ENCODE results near the gene ZNF544. TPM values are rescaled to one million over a fixed set of nuclear protein-coding genes. Genes with fewer than 3 reads are reported as not detected.

The ZNF544 gene
- total RNA-seq, 3 donors from 2014 or later, result 12.1 to 30.5 (median 27.6) TPM

DNA sequence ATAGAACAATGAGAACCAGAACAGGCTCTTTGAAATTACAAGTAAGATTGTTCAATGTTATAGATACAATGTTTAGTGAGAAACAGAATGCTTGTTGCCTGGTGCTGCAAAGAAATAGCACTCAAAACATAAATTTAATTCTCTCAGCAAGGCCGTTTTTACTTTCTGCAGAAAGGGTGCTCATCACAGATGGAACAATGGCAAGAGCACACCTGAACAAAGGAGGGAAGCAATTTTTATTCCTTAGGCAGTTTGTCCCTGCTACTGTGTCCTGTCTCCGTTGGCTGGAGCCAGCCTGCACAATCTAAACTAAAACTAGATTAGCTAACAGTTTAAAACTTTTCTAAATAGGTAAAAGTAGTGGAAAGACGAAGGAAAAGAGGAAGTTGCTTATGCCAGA lies 39.6 kb downstream of the ZNF544 start:
- H3K4me1 ChIP-seq (ENCODE audit: low read depth), result no peaks in the 10 kb centered on the region
- no peak for ATAC-seq
- TF ChIP-seq, protein P1, sequence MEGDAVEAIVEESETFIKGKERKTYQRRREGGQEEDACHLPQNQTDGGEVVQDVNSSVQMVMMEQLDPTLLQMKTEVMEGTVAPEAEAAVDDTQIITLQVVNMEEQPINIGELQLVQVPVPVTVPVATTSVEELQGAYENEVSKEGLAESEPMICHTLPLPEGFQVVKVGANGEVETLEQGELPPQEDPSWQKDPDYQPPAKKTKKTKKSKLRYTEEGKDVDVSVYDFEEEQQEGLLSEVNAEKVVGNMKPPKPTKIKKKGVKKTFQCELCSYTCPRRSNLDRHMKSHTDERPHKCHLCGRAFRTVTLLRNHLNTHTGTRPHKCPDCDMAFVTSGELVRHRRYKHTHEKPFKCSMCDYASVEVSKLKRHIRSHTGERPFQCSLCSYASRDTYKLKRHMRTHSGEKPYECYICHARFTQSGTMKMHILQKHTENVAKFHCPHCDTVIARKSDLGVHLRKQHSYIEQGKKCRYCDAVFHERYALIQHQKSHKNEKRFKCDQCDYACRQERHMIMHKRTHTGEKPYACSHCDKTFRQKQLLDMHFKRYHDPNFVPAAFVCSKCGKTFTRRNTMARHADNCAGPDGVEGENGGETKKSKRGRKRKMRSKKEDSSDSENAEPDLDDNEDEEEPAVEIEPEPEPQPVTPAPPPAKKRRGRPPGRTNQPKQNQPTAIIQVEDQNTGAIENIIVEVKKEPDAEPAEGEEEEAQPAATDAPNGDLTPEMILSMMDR (IDR thresholded peaks at IDR 0.05), result no peak
- H3K4me3 ChIP-seq, result no peak overlapping the region
- H3K9me3 ChIP-seq, result peaks cover 100% of the 10 kb centered on the region
- intact Hi-C loops (cut with DNase I, micrococcal nuclease), result no loop called here
- no peak for DNase-seq
- no peaks in the 10 kb centered on the region for H3K36me3 ChIP-seq (ENCODE audit: low read depth)

DNA sequence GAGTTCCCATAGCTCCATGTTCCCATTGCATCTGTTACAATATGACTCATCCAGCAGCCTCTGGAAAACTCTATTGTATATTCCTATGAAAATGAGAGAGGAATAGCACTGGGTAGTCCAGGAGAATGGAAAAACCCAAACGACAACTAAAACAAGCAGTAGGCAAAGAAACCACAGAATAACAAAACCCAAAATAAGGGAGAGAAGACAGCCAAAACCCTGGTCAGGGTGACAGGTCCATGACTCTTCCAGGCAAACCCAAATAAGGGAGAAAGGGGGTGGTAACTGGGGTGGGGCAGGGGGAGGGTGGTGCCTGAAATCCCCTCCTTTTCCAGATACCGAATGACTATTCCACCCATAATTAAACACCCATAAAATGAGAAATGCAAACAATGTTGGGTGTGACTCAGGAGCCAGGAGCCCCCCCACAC lies 46.1 kb downstream of the ZNF544 start:
- Histone ChIP-seq H3K9me3 (peaks cover 74% of the 10 kb centered on the region), H3K36me3 (ENCODE audit: low read depth) (no peaks in the 10 kb centered on the region), H3K4me3 (no peak overlapping the region), H3K4me1 (ENCODE audit: low read depth) (no peaks in the 10 kb centered on the region)
- intact Hi-C loops (cut with DNase I, micrococcal nuclease), result no loop called here
- TF ChIP-seq, protein P1 (IDR thresholded peaks at IDR 0.05), result no peak
- ATAC-seq (no peak), DNase-seq (peak in 1 of 3 donors; percentile 24)

GRCh38 chr19:58275564-58275963 lies 46.9 kb downstream of the ZNF544 start:
- DNase-seq (no peak), ATAC-seq (no peak)
- intact Hi-C loops (cut with DNase I, micrococcal nuclease), result no loop called here
- H3K9me3 ChIP-seq, result peaks cover 66% of the 10 kb centered on the region
- TF ChIP-seq, protein P1 (IDR thresholded peaks at IDR 0.05), result no peak
- no peak overlapping the region for H3K4me3 ChIP-seq
- H3K36me3 ChIP-seq (ENCODE audit: low read depth), result no peaks in the 10 kb centered on the region
- H3K4me1 ChIP-seq (ENCODE audit: low read depth), result no peaks in the 10 kb centered on the region

DNA sequence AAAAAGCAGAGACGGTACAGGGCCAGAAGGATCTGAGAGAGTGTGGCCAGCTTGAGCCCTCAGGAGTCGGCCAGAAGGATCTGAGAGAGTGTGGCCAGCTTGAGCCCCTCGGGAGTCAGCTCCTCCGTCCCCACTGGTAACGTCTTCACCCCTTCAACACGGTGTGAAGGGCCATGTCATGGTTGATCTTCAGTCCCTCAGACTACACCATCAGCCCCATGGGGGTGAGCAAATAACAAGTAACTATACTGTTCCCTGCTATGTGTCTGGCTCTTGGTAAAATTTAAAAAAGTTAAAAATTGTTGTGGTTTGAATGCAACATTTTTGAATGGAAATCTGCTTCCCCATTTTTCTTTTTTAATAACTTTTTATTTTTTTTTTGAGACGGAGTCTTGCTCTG lies 48.5 kb downstream of the ZNF544 start:
- Histone ChIP-seq H3K4me1 (ENCODE audit: low read depth) (no peaks in the 10 kb centered on the region), H3K4me3 (no peak overlapping the region), H3K36me3 (ENCODE audit: low read depth) (no peaks in the 10 kb centered on the region), H3K9me3 (peaks cover 50% of the 10 kb centered on the region)
- TF ChIP-seq, protein P1 (IDR thresholded peaks at IDR 0.05), result no peak
- intact Hi-C loops (cut with DNase I, micrococcal nuclease), result no loop called here
- ATAC-seq (no peak), DNase-seq (no peak)

- H3K36me3 ChIP-seq (ENCODE audit: low read depth), result no peaks in the 10 kb centered on the region
- peak overlapping the region; percentile 80 for H3K4me3 ChIP-seq
- H3K9me3 ChIP-seq, result peaks cover 42% of the 10 kb centered on the region
- intact Hi-C loops (cut with DNase I, micrococcal nuclease), result no loop called here
- DNase-seq (peak in 1 of 3 donors; percentile 9), ATAC-seq (peak; percentile 0)
- TF ChIP-seq, protein P1 (IDR thresholded peaks at IDR 0.05), result no peak
- H3K4me1 ChIP-seq (ENCODE audit: low read depth), result no peaks in the 10 kb centered on the region
Observed at GRCh38 chr19:58277748-58278540, 49.2 kb downstream of the ZNF544 start.

All from mucosa of descending colon (tissue), 3 donors.